ENCODE results near the gene ARHGAP22. TPM values are rescaled to one million over a fixed set of nuclear protein-coding genes. Genes with fewer than 3 reads are reported as not detected.

The ARHGAP22 gene
- total RNA-seq, 4 donors from 2014 or later = 7.7 to 16.5 (median 14.3) TPM

GRCh38 chr10:48547981-48548380 is 56.9 kb downstream of the ARHGAP22 start:
- no peaks in the 10 kb centered on the region for H3K9me3 ChIP-seq
- WGBS, 2 donors = 81 to 94% methylated on average over 10 of the region's 10 CpGs
- H3K4me3 ChIP-seq = no peak overlapping the region
- no peak overlapping the region for H3K27ac ChIP-seq
- no peaks in the 10 kb centered on the region for H3K36me3 ChIP-seq
- no peak for TF ChIP-seq POLR2A (IDR thresholded peaks at IDR 0.05)
- TF ChIP-seq CTCF (IDR thresholded peaks at IDR 0.05) = no peak
- TF ChIP-seq EP300 (IDR thresholded peaks at IDR 0.05) = no peak
- no peaks in the 10 kb centered on the region for H3K27me3 ChIP-seq
- H3K4me1 ChIP-seq = peaks cover 0 to 8% (median 0%) of the 10 kb centered on the region in 4 donors
- no peak for DNase-seq (ENCODE audit: low spot score in 2 of 2)

- H3K9me3 ChIP-seq = no peaks in the 10 kb centered on the region
- no peaks in the 10 kb centered on the region for H3K36me3 ChIP-seq
- no peak overlapping the region for H3K27ac ChIP-seq
- H3K4me1 ChIP-seq = peaks cover 0 to 4% (median 0%) of the 10 kb centered on the region in 4 donors
- DNase-seq (ENCODE audit: low spot score in 2 of 2) = no peak
- TF ChIP-seq EP300 (IDR thresholded peaks at IDR 0.05) (no peak), POLR2A (IDR thresholded peaks at IDR 0.05) (no peak), CTCF (IDR thresholded peaks at IDR 0.05) (no peak)
- no peaks in the 10 kb centered on the region for H3K27me3 ChIP-seq
- WGBS, 2 donors = 80% methylated on average over 10 of the region's 10 CpGs
- H3K4me3 ChIP-seq = no peak overlapping the region
Observed at GRCh38 chr10:48547061-48547895, 57.6 kb downstream of the ARHGAP22 start.

GRCh38 chr10:48545462-48546145 is 59.3 kb downstream of the ARHGAP22 start:
- H3K4me3 ChIP-seq = no peak overlapping the region
- 83 to 90% methylated on average over 14 of the region's 14 CpGs for WGBS, 2 donors

GRCh38 chr10:48543182-48543844 is 61.6 kb downstream of the ARHGAP22 start:
- 80 to 87% methylated on average over 2 to 3 of the region's 3 CpGs for WGBS, 2 donors
- Histone ChIP-seq H3K4me3 (no peak overlapping the region), H3K27ac (no peak overlapping the region), H3K27me3 (no peaks in the 10 kb centered on the region), H3K9me3 (no peaks in the 10 kb centered on the region), H3K36me3 (no peaks in the 10 kb centered on the region), H3K4me1 (no peaks in the 10 kb centered on the region)
- no peak for DNase-seq (ENCODE audit: low spot score in 2 of 2)
- TF ChIP-seq EP300 (IDR thresholded peaks at IDR 0.05) (no peak), CTCF (IDR thresholded peaks at IDR 0.05) (no peak), POLR2A (IDR thresholded peaks at IDR 0.05) (no peak)

More at GRCh38 chr10:48545462-48546145, 59.3 kb downstream of the ARHGAP22 start:
- Histone ChIP-seq H3K27ac (no peak overlapping the region), H3K4me1 (no peaks in the 10 kb centered on the region), H3K36me3 (no peaks in the 10 kb centered on the region), H3K27me3 (no peaks in the 10 kb centered on the region), H3K9me3 (no peaks in the 10 kb centered on the region)
- TF ChIP-seq CTCF (IDR thresholded peaks at IDR 0.05) (no peak), POLR2A (IDR thresholded peaks at IDR 0.05) (no peak), EP300 (IDR thresholded peaks at IDR 0.05) (no peak)
- no peak for DNase-seq (ENCODE audit: low spot score in 2 of 2)

All from tibial nerve (tissue), 4 donors.